ENCODE results near the gene TANGO2. TPM values are rescaled to one million over a fixed set of nuclear protein-coding genes. Genes with fewer than 3 reads are reported as not detected.

Gene TANGO2
- total RNA-seq, 2 experiments from 2014 or later = 15.7 to 18.3 TPM

DNA sequence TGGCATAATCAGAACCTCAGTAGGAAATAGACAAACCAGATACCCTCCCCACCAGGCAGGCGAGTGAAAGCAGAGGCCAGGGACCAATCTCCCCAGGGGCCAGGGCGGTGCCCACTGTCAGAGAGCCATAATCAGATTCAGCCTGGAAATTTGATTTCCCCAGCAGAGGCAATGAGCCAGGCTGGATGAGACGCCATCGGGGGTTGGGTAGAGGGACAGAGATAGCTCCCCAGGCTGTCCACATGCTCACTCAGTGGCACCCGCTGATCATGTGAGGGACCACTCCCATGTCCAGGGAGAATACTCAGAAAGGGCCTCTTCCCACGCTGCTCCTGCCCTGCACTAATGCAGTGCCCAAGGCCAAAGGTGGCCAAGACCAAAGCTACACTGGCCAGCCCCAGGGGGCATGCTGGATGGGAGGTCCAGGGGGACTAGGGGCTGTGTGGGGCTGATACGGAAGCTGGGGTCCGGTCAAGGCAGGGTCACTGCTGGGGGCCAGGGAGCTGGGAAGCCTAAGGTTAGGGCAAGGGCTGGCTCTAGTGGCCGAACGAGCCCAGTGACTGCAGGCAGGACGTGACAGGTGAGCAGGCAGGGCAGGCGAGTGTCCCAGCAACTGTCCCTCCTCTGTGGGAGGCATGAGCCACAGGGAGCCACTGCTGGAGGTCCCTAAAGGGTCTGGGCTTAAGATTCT is 24.1 kb upstream of the TANGO2 start:
- Mint-ChIP-seq H3K9me3 (no peaks in the 10 kb centered on the region), H3K36me3 (ENCODE audit: low read depth) (no peaks in the 10 kb centered on the region), H3K27me3 (no peaks in the 10 kb centered on the region), H3K27ac (no peak overlapping the region), H3K4me3 (no peak overlapping the region), H3K4me1 (ENCODE audit: low read depth) (no peaks in the 10 kb centered on the region)
- ChIA-PET CTCF (no interaction called here), POLR2A (no interaction called here)
- ATAC-seq (no peak), DNase-seq (no peak)
- intact Hi-C loops (cut with micrococcal nuclease) = no loop called here
- TF ChIP-seq, protein P1, sequence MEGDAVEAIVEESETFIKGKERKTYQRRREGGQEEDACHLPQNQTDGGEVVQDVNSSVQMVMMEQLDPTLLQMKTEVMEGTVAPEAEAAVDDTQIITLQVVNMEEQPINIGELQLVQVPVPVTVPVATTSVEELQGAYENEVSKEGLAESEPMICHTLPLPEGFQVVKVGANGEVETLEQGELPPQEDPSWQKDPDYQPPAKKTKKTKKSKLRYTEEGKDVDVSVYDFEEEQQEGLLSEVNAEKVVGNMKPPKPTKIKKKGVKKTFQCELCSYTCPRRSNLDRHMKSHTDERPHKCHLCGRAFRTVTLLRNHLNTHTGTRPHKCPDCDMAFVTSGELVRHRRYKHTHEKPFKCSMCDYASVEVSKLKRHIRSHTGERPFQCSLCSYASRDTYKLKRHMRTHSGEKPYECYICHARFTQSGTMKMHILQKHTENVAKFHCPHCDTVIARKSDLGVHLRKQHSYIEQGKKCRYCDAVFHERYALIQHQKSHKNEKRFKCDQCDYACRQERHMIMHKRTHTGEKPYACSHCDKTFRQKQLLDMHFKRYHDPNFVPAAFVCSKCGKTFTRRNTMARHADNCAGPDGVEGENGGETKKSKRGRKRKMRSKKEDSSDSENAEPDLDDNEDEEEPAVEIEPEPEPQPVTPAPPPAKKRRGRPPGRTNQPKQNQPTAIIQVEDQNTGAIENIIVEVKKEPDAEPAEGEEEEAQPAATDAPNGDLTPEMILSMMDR (IDR thresholded peaks at IDR 0.05) = no peak

DNA sequence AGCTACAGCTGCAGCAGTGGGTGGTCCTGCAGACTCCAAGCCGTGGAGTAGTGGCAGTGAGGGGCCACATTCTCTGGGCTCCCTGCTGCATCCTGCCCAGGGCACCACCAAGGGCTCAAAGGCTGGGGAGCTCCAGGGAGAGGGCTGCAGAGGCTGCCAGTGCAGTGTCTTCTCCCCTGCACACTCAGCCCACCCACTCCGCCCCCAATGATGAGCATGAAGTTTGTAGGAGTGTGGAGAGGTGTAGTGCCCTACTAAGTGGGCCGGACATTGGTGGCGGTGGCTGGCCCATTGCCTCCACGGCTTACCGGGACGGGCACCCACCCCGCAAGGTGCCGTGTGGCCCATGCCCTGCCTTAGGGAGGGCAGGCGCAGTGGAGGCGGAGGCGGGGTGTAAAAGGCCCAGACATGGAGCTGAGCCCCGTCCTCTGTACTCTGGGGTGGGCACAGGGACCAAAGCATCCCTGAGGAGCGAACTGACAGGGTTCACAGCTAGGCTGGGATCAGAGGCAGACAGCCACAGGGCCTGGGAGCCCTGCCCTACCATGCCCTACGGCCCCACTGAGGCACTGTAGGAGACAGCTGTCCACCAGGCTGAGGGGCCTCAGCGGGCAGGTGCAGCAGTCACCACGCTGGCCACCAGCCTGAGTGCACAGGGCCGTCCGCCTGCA is 23.2 kb upstream of the TANGO2 start:
- CTCF ChIA-PET = no interaction called here
- no peaks in the 10 kb centered on the region for H3K4me1 Mint-ChIP-seq (ENCODE audit: low read depth)
- H3K27ac Mint-ChIP-seq = no peak overlapping the region
- intact Hi-C loops (cut with micrococcal nuclease) = no loop called here
- TF ChIP-seq, protein P1 (IDR thresholded peaks at IDR 0.05) = no peak
- H3K36me3 Mint-ChIP-seq (ENCODE audit: low read depth) = no peaks in the 10 kb centered on the region
- POLR2A ChIA-PET = no interaction called here
- no peak overlapping the region for H3K4me3 Mint-ChIP-seq
- H3K27me3 Mint-ChIP-seq = no peaks in the 10 kb centered on the region
- DNase-seq (no peak), ATAC-seq (no peak)
- H3K9me3 Mint-ChIP-seq = no peaks in the 10 kb centered on the region

DNA sequence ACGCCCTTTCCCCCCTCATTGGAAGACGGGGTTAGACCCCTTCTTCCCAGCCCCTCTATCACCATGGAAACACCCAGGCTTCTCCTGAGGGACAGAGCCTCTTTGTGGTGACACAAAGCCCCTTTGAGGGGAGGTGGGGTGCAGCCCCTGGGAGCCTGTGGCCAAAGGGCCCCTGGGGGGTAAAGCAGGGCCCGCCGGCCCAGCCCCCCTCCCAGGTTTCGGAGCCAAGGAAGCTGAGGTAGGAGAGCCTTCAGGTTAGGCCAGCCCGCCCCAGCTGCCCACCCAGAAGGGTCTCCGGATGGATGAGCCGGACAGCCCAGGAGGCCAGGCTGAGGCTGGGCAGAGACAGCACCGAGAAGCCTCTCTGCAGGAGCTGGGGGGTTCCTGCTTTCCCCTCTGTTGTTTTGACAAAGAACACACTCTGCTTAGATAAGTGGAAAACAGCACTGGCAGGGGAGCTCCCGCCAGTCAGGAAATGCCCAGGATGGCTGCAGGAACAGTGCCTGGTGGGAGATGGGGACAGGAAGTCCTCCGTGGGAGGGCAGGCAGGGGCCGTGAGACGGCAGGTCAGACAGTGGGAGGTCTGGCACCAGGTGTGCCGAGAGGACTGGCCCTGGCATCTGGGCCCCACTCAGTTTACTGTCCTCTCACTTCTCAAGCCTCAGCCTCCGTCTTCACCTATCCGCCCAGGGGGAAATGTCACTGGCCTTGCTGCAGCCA is 22.5 kb upstream of the TANGO2 start:
- ATAC-seq (no peak), DNase-seq (no peak)
- Mint-ChIP-seq H3K27me3 (no peaks in the 10 kb centered on the region), H3K36me3 (ENCODE audit: low read depth) (no peaks in the 10 kb centered on the region), H3K4me3 (no peak overlapping the region), H3K27ac (no peak overlapping the region), H3K9me3 (peaks cover 3% of the 10 kb centered on the region), H3K4me1 (ENCODE audit: low read depth) (no peaks in the 10 kb centered on the region)
- intact Hi-C loops (cut with micrococcal nuclease) = no loop called here
- ChIA-PET CTCF (no interaction called here), POLR2A (no interaction called here)
- TF ChIP-seq, protein P1 (IDR thresholded peaks at IDR 0.05) = no peak

DNA sequence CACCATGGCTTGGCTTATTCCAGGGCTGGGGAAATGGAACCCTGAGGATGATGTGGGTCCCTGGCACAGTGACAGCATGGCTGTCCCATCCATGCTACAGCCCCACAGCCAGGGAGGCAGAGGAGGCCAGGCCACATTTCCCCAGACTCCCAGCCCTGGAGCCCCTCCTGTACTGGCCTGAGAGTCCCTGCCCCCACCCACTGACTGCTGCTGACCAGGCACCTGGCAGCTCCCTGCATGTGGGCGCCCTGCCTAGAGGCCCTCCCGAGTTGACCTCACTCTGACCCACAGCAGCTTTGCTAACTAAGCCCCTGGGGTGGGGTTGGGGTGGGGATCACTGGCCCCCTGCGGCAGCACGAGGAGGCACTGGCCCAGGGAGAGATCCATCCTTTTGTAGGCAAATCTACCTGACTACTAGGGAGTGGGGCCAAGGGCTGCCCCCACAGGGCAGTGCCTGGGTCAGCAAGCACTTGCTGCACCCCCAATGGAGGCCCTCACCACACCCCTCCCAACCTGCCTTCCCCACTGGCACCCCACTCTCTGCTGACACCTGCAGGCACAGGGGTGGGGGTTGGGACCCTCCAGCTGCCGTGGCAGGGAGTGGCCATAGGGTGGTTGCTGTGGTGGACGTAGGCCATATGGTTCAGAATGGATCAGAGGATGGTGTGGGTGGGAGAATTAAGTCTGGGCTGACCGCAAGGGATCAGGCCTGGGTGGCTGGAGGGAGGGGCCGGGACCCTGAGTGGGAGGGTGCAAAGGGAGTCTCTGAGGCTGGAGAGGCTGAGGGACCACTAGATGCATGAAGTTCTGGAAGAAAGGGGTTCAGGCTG is 21.7 kb upstream of the TANGO2 start:
- no peaks in the 10 kb centered on the region for H3K36me3 Mint-ChIP-seq (ENCODE audit: low read depth)
- no peaks in the 10 kb centered on the region for H3K27me3 Mint-ChIP-seq
- no peak overlapping the region for H3K27ac Mint-ChIP-seq
- ChIA-PET CTCF (no interaction called here), POLR2A (no interaction called here)
- DNase-seq (no peak), ATAC-seq (no peak)
- no peak overlapping the region for H3K4me3 Mint-ChIP-seq
- peaks cover 9% of the 10 kb centered on the region for H3K9me3 Mint-ChIP-seq
- no peaks in the 10 kb centered on the region for H3K4me1 Mint-ChIP-seq (ENCODE audit: low read depth)
- TF ChIP-seq, protein P1 (IDR thresholded peaks at IDR 0.05) = no peak
- intact Hi-C loops (cut with micrococcal nuclease) = no loop called here

All from activated CD8-positive, alpha-beta T cell treated with anti-CD3 and anti-CD28 coated beads for 36 hours (primary cell).